ENCODE data around the gene VDAC1.

- TF ChIP-seq, protein P1, sequence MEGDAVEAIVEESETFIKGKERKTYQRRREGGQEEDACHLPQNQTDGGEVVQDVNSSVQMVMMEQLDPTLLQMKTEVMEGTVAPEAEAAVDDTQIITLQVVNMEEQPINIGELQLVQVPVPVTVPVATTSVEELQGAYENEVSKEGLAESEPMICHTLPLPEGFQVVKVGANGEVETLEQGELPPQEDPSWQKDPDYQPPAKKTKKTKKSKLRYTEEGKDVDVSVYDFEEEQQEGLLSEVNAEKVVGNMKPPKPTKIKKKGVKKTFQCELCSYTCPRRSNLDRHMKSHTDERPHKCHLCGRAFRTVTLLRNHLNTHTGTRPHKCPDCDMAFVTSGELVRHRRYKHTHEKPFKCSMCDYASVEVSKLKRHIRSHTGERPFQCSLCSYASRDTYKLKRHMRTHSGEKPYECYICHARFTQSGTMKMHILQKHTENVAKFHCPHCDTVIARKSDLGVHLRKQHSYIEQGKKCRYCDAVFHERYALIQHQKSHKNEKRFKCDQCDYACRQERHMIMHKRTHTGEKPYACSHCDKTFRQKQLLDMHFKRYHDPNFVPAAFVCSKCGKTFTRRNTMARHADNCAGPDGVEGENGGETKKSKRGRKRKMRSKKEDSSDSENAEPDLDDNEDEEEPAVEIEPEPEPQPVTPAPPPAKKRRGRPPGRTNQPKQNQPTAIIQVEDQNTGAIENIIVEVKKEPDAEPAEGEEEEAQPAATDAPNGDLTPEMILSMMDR (IDR thresholded peaks at IDR 0.05) = no peak
- TF ChIP-seq, protein P2, sequence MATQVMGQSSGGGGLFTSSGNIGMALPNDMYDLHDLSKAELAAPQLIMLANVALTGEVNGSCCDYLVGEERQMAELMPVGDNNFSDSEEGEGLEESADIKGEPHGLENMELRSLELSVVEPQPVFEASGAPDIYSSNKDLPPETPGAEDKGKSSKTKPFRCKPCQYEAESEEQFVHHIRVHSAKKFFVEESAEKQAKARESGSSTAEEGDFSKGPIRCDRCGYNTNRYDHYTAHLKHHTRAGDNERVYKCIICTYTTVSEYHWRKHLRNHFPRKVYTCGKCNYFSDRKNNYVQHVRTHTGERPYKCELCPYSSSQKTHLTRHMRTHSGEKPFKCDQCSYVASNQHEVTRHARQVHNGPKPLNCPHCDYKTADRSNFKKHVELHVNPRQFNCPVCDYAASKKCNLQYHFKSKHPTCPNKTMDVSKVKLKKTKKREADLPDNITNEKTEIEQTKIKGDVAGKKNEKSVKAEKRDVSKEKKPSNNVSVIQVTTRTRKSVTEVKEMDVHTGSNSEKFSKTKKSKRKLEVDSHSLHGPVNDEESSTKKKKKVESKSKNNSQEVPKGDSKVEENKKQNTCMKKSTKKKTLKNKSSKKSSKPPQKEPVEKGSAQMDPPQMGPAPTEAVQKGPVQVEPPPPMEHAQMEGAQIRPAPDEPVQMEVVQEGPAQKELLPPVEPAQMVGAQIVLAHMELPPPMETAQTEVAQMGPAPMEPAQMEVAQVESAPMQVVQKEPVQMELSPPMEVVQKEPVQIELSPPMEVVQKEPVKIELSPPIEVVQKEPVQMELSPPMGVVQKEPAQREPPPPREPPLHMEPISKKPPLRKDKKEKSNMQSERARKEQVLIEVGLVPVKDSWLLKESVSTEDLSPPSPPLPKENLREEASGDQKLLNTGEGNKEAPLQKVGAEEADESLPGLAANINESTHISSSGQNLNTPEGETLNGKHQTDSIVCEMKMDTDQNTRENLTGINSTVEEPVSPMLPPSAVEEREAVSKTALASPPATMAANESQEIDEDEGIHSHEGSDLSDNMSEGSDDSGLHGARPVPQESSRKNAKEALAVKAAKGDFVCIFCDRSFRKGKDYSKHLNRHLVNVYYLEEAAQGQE (IDR thresholded peaks at IDR 0.05; ENCODE audit: insufficient read depth in 1 of 2, low read depth in 2 of 2, low read length in 1 of 2) = no peak
- TF ChIP-seq TCF7L2 (IDR thresholded peaks at IDR 0.05; ENCODE audit: low read depth, low read length) = no peak
- no peak for TF ChIP-seq POLR2AphosphoS5 (IDR thresholded peaks at IDR 0.05; ENCODE audit: low read depth, low read length)
Observed at GRCh38 chr5:134000696-134001453, 3.9 kb downstream of the VDAC1 start.
